A549 (cell line): Measurements from ENCODE around the gene MKNK1. TPM values are rescaled to one million over a fixed set of nuclear protein-coding genes. Genes with fewer than 3 reads are reported as not detected.

Experiments used
- ATAC-seq, 2 experiments: fragments of 200-7000 bp in 1 of 2; fragments of >200 bp in 1 of 2; cut with Nextera tagmentation in 1 of 2; cut with Tn5 transposase in 1 of 2; 3 replicates each; pipeline versions ENCODE4 v1.8.0 to v1.9.1; 2018 to 2020; ENCODE audit warnings: mild to moderate bottlenecking in 1 of 2, moderate library complexity in 1 of 2
- CTCF ChIA-PET: fragments of 300-600 bp; sonication (Branson Sonifier 250); formaldehyde crosslinking; extraction: SDS; loops from one replicate; lab custom pipeline; 2021; ENCODE audit warnings: antibody characterized with exemption, inconsistent platforms; lab: Yijun Ruan, JAX
- POLR2A ChIA-PET: fragments of 350-600 bp; formaldehyde crosslinking; extraction: SDS; loops from one replicate; lab custom pipeline; 2021; ENCODE audit warnings: antibody characterized with exemption, inconsistent platforms; lab: Yijun Ruan, JAX
- DNase-seq, 2 experiments: peaks; one replicate each; pipeline versions ENCODE4 v3.0.0 to v3.0.0-alpha.2; 2011 to 2016; ENCODE audit warnings: low read depth in 1 of 2, low spot score in 1 of 2
- FAIRE-seq: peaks from 2 replicates; lab custom pipeline; 2011; peaks lifted over from hg19 to GRCh38; lab: Jason Lieb, UNC
- H3K27ac ChIP-seq, 2 experiments: fragments of >200 bp; sonication (Bioruptor Twin); formaldehyde crosslinking; 3 replicates each; pipeline ENCODE4 v1.5.1; 2016 to 2017
- H3K4me1 ChIP-seq: fragments of >200 bp; sonication (Bioruptor Twin); formaldehyde crosslinking; 3 replicates; pipeline ENCODE4 v1.6.1; 2016
- H3K4me2 ChIP-seq: fragments of >200 bp; sonication (Bioruptor Twin); formaldehyde crosslinking; 3 replicates; pipeline ENCODE4 v1.6.1; 2016
- H3K4me3 ChIP-seq: fragments of >200 bp; sonication (Bioruptor Twin); formaldehyde crosslinking; 3 replicates; pipeline ENCODE4 v1.5.1; 2016
- H3K9me3 ChIP-seq: fragments of >200 bp; sonication (Bioruptor Twin); formaldehyde crosslinking; 3 replicates; pipeline ENCODE4 v1.6.1; 2016
- BCL3 ChIP-seq: fragments of >200 bp; sonication (Bioruptor Twin); formaldehyde crosslinking; IDR thresholded peaks from 3 replicates; pipeline ENCODE4 v1.6.1; 2016
- CBX2 ChIP-seq: fragments of 200-600 bp; sonication (generic); IDR thresholded peaks from 2 replicates; pipeline ENCODE4 v1.6.1; 2016; ENCODE audit warnings: low read depth, mild to moderate bottlenecking, borderline replicate concordance
- CHD2 ChIP-seq: fragments of 150-350 bp; IDR thresholded peaks from 2 replicates; pipeline ENCODE4 v1.6.1; 2014; ENCODE audit warnings: low read length; ENCODE audit not compliant: partially characterized antibody
- ELK1 ChIP-seq: fragments of 150-350 bp; IDR thresholded peaks from 2 replicates; pipeline ENCODE4 v1.6.1; 2014; ENCODE audit warnings: low read depth, mild to moderate bottlenecking, low read length
- FOSB ChIP-seq: fragments of 250-450 bp; sonication (Bioruptor Pico); IDR thresholded peaks from 2 replicates; pipeline ENCODE4 v1.5.0; 2020; ENCODE audit warnings: mild to moderate bottlenecking, moderate library complexity
- FOSL2 ChIP-seq, 2 experiments: fragments of 450-650 bp in 1 of 2; fragments of >200 bp in 1 of 2; sonication (Bioruptor Twin) in 1 of 2; formaldehyde crosslinking; IDR thresholded peaks; 2 replicates each; pipeline versions ENCODE4 v1.5.0 to v1.6.1; 2016 to 2020; ENCODE audit warnings: mild to moderate bottlenecking in 1 of 2, moderate library complexity in 1 of 2
- FOXS1 ChIP-seq: fragments of 250-450 bp; sonication (Bioruptor Pico); IDR thresholded peaks from 2 replicates; pipeline ENCODE4 v1.5.0; 2020; ENCODE audit warnings: mild to moderate bottlenecking, moderate library complexity
- HDAC2 ChIP-seq: fragments of 200-600 bp; sonication (generic); IDR thresholded peaks from 2 replicates; pipeline ENCODE4 v1.6.1; 2016
- HES2 ChIP-seq: fragments of >200 bp; sonication (Bioruptor Twin); formaldehyde crosslinking; IDR thresholded peaks from 2 replicates; pipeline ENCODE4 v1.6.1; 2016
- HEYL ChIP-seq: fragments of 250-450 bp; sonication (Bioruptor Pico); IDR thresholded peaks from 2 replicates; pipeline ENCODE4 v1.8.0; 2021; ENCODE audit warnings: mild to moderate bottlenecking, moderate library complexity
- JUN ChIP-seq, 2 experiments: fragments of >200 bp; sonication (Bioruptor Twin); formaldehyde crosslinking; IDR thresholded peaks; 2 replicates in 1 of 2; 3 replicates in 1 of 2; pipeline ENCODE4 v1.6.1; 2016 to 2017
- MAX ChIP-seq: IDR thresholded peaks from 2 replicates; pipeline ENCODE4 v1.6.1; 2012
- MAZ ChIP-seq: fragments of 150-350 bp; IDR thresholded peaks from 2 replicates; pipeline ENCODE4 v1.6.1; 2014; ENCODE audit warnings: antibody characterized with exemption, low read depth, low read length, borderline replicate concordance
- NPAS2 ChIP-seq: fragments of 250-450 bp; sonication (Bioruptor Pico); IDR thresholded peaks from 2 replicates; pipeline ENCODE4 v1.8.0; 2022; ENCODE audit warnings: mild to moderate bottlenecking, moderate library complexity, borderline replicate concordance
- PHF8 ChIP-seq: fragments of 200-600 bp; sonication (generic); IDR thresholded peaks from 2 replicates; pipeline ENCODE4 v1.6.1; 2016; ENCODE audit warnings: low read depth, mild to moderate bottlenecking, antibody characterized with exemption, moderate library complexity, borderline replicate concordance
- RAD21 ChIP-seq, 2 experiments: fragments of >200 bp in 1 of 2; sonication (Bioruptor Twin) in 1 of 2; formaldehyde crosslinking in 1 of 2; IDR thresholded peaks in 1 of 2; conservative IDR thresholded peaks in 1 of 2; 2 replicates in 1 of 2; 3 replicates in 1 of 2; pipeline ENCODE4 v1.6.1; 2012 to 2018; ENCODE audit warnings: inconsistent platforms in 1 of 2
- RCOR1 ChIP-seq: fragments of 150-350 bp; IDR thresholded peaks from 2 replicates; pipeline ENCODE4 v1.6.1; 2014; ENCODE audit warnings: antibody characterized with exemption, low read length, low read depth
- RNF2 ChIP-seq: fragments of 200-600 bp; sonication (generic); IDR thresholded peaks from 2 replicates; pipeline ENCODE4 v1.6.1; 2016; ENCODE audit warnings: low read depth, mild to moderate bottlenecking, antibody characterized with exemption, moderate library complexity, borderline replicate concordance
- SREBF2 ChIP-seq: fragments of 450-650 bp; IDR thresholded peaks from 2 replicates; pipeline ENCODE4 v1.6.1; 2014; ENCODE audit warnings: mild to moderate bottlenecking, moderate library complexity
- USF2 ChIP-seq: fragments of 450-650 bp; IDR thresholded peaks from 2 replicates; pipeline ENCODE4 v1.6.1; 2014; ENCODE audit warnings: antibody characterized with exemption
- ZC3H11A ChIP-seq: fragments of 450-650 bp; IDR thresholded peaks from 2 replicates; pipeline ENCODE4 v1.6.1; 2014; ENCODE audit warnings: antibody characterized with exemption, mild to moderate bottlenecking
- ZNF302 ChIP-seq: fragments of 250-450 bp; sonication (Bioruptor Pico); IDR thresholded peaks from 2 replicates; pipeline ENCODE4 v1.9.0; 2021; ENCODE audit warnings: inconsistent platforms, mild to moderate bottlenecking, moderate library complexity
- WGBS: methylation state at CpG from one replicate; pipeline ENCODE4 v1.1.6; 2017; ENCODE audit errors: missing lambda C conversion rate; 5-methylcytosine and 5-hydroxymethylcytosine counted together
- polyA plus RNA-seq, 4 experiments: library from polyadenylated mRNA; depleted of rRNA in 3 of 4; stranded (reverse); fragments of >200 nt; fragmentation: RNase III in 1 of 4; extraction: RNeasy Plus Mini Kit Qiagen cat#74134 plus additional on column Dnase treatment in 1 of 4; gene quantifications; 2 replicates in 3 of 4; 3 replicates in 1 of 4; pipeline ENCODE4 v1.2.3, GENCODE V29; 2011 to 2017

MKNK1 gene
- polyA plus RNA-seq, 2 of the 4 experiments (the other 2 are of a cell fraction): 20.8 to 28.4 TPM

- H3K4me3 ChIP-seq: no peak overlapping the region
- DNase-seq (no peak), FAIRE-seq (no peak), ATAC-seq (no peak)
- no peaks in the 10 kb centered on the region for H3K4me1 ChIP-seq
- H3K27ac ChIP-seq: no peak overlapping the region
- CTCF ChIA-PET: no interaction called here
- H3K4me2 ChIP-seq: no peak overlapping the region
- WGBS: 84% methylated on average over 7 of the region's 12 CpGs
- POLR2A ChIA-PET: no interaction called here
- no peak for TF ChIP-seq PHF8
- no peak for TF ChIP-seq JUN (IDR thresholded peaks at IDR 0.05)
- no peak for TF ChIP-seq USF2
- no peak for TF ChIP-seq RCOR1
- TF ChIP-seq MAX: no peak
- no peak for TF ChIP-seq ZNF302
- TF ChIP-seq BCL3: no peak
- no peak for TF ChIP-seq NPAS2 (CRISPR knock-in tag)
- no peak for TF ChIP-seq FOSB (CRISPR knock-in tag)
- TF ChIP-seq FOXS1 (CRISPR knock-in tag): no peak
- TF ChIP-seq CBX2: no peak
- TF ChIP-seq HEYL: no peak
- TF ChIP-seq RNF2: no peak
- no peak for TF ChIP-seq ZC3H11A
- TF ChIP-seq HES2: no peak
- no peak for TF ChIP-seq CHD2
- no peak for TF ChIP-seq RAD21 (conservative IDR thresholded peaks at IDR 0.05 in 1 of 2, IDR thresholded peaks at IDR 0.05 in 1 of 2)
- no peak for TF ChIP-seq FOSL2 (IDR thresholded peaks at IDR 0.05)
- no peak for TF ChIP-seq FOSL2 (CRISPR knock-in tag; IDR thresholded peaks at IDR 0.05)
- H3K9me3 ChIP-seq: no peaks in the 10 kb centered on the region
These were observed 49.3 kb downstream of the MKNK1 start for GRCh38 chr1:46554597-46555381.

GRCh38 chr1:46554236-46554596, 49.9 kb downstream of the MKNK1 start:
- CTCF ChIA-PET: interaction anchor here (1.4 kb wide), 1 partner anchor 66 kb away, joined by 3 read pairs; no protein-coding TSS in a partner anchor
- Histone ChIP-seq H3K9me3 (no peaks in the 10 kb centered on the region), H3K4me3 (no peak overlapping the region), H3K4me2 (no peak overlapping the region), H3K4me1 (no peaks in the 10 kb centered on the region), H3K27ac (no peak overlapping the region)
- 72% methylated on average over 6 of the region's 6 CpGs for WGBS
- POLR2A ChIA-PET: no interaction called here
- no peak for FAIRE-seq
- TF ChIP-seq MAZ: no peak
- no peak for TF ChIP-seq MAX
- TF ChIP-seq HDAC2: no peak
- no peak for TF ChIP-seq SREBF2
- no peak for TF ChIP-seq ELK1
- no peak for DNase-seq
- no peak for ATAC-seq
